NCI-H1105 (cell line): ENCODE results near the gene YTHDF2.
A peak's percentile ranks its signal among the peaks of the same experiment; 100 is the strongest.
"Not testable (repeated sequence)": the region's sequence is repeated elsewhere in the genome, so short reads cannot be mapped to it uniquely, and the experiment has no call there.

Source experiments
- DNase-seq: peaks from one replicate; lab custom pipeline; 2025; lab: John Stamatoyannopoulos, UW

YTHDF2 gene

GRCh38 chr1:28736450-28737306, at the start of gene YTHDF2:
Gene YTHDF2, plus strand, starts transcription at chr1:28736940. Its CDS starts 181 bp downstream, at chr1:28737121.
- DNase-seq: peak; percentile 97

GRCh38 chr1:28691627-28692026, 45.1 kb upstream of the YTHDF2 start:
- DNase-seq: not testable (repeated sequence)

GRCh38 chr1:28703629-28704028, 33.1 kb upstream of the YTHDF2 start:
- DNase-seq: no peak

- DNase-seq: no peak
Measured at GRCh38 chr1:28716336-28716735, 20.4 kb upstream of the YTHDF2 start.

- DNase-seq: no peak
Measured at GRCh38 chr1:28718166-28718565, 18.6 kb upstream of the YTHDF2 start.

- DNase-seq: no peak
Measured at GRCh38 chr1:28718586-28719331, 18.0 kb upstream of the YTHDF2 start.

- DNase-seq: no peak
Measured at GRCh38 chr1:28719332-28719619, 17.5 kb upstream of the YTHDF2 start.

GRCh38 chr1:28720376-28720775, 16.4 kb upstream of the YTHDF2 start:
- DNase-seq: no peak

- DNase-seq: not testable (repeated sequence)
Measured at GRCh38 chr1:28721927-28722326, 14.8 kb upstream of the YTHDF2 start.

- not testable (repeated sequence) for DNase-seq
Measured at GRCh38 chr1:28725365-28725764, 11.4 kb upstream of the YTHDF2 start.

- DNase-seq: no peak
Measured at GRCh38 chr1:28735961-28736449, 735 bp upstream of the YTHDF2 start.

- peak; percentile 78 for DNase-seq
Measured at GRCh38 chr1:28737307-28738132, 780 bp downstream of the YTHDF2 start.

GRCh38 chr1:28740118-28740517, 3.4 kb downstream of the YTHDF2 start:
- no peak for DNase-seq

GRCh38 chr1:28744184-28744583, 7.4 kb downstream of the YTHDF2 start:
- DNase-seq: no peak

- DNase-seq: no peak
Measured at GRCh38 chr1:28745653-28746173, 9.0 kb downstream of the YTHDF2 start.

GRCh38 chr1:28750330-28750729, 13.6 kb downstream of the YTHDF2 start:
- DNase-seq: no peak

GRCh38 chr1:28750771-28751294, 14.1 kb downstream of the YTHDF2 start:
- DNase-seq: not testable (repeated sequence)

GRCh38 chr1:28751315-28752060, 14.7 kb downstream of the YTHDF2 start:
- DNase-seq: no peak

- no peak for DNase-seq
Measured at GRCh38 chr1:28755701-28756100, 19.0 kb downstream of the YTHDF2 start.

GRCh38 chr1:28756846-28757245, 20.1 kb downstream of the YTHDF2 start:
- no peak for DNase-seq

- no peak for DNase-seq
Measured at GRCh38 chr1:28758420-28758819, 21.7 kb downstream of the YTHDF2 start.
